GM10248 (cell line): ENCODE results near the gene EHD4.

ENCODE experiments used
- CTCF ChIA-PET: fragments of 300-600 bp; sonication (Branson Sonifier 250); formaldehyde crosslinking; extraction: SDS; loops from one replicate; lab custom pipeline; 2021; ENCODE audit warnings: antibody characterized with exemption; lab: Yijun Ruan, JAX
- POLR2A ChIA-PET: fragments of 350-650 bp; sonication (Branson Sonifier 250); formaldehyde crosslinking; extraction: SDS; loops from one replicate; lab custom pipeline; 2020; ENCODE audit warnings: antibody characterized with exemption; lab: Yijun Ruan, JAX
- DNase-seq: peaks from one replicate; pipeline ENCODE4 v3.0.0; 2012; ENCODE audit errors: extremely low spot score
- TF ChIP-seq, protein P1 (sequence below): IDR thresholded peaks from 2 replicates; pipeline ENCODE4 v1.5.1; 2012; ENCODE audit warnings: mild to moderate bottlenecking, low read depth; ENCODE audit errors: extremely low read depth, missing control alignments, control extremely low read depth

The EHD4 gene

DNA sequence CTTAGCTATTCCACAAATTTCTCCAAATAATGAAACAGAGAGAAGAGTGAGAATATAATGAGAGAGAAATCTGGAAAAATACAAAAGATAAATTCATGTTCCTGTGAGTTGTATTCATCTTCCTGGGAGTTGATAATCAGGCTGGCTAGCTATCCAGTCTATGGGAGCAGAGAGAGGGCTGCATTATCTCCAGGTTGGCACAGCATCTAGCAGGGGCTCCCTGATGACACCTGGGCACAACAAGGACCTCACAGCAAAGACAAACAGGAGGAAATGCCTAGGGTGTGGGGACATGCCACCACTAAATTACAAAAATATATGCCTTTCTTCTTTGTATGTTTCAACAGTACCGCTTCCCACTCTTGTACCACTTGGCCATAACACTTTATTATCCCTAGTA lies 1.9 kb downstream of the EHD4 start:
- DNase-seq = no peak
- ChIA-PET POLR2A (interaction anchor here (0.9 to 1.1 kb wide), 3 partner anchors 13 to 38 kb away, joined by 3 to 4 read pairs (median 3); no protein-coding TSS in a partner anchor), CTCF (interaction anchor here (0.8 to 4.4 kb wide), 7 partner anchors 10 to 40 kb away, joined by 3 to 19 read pairs (median 4); no protein-coding TSS in a partner anchor)
- TF ChIP-seq, protein P1, sequence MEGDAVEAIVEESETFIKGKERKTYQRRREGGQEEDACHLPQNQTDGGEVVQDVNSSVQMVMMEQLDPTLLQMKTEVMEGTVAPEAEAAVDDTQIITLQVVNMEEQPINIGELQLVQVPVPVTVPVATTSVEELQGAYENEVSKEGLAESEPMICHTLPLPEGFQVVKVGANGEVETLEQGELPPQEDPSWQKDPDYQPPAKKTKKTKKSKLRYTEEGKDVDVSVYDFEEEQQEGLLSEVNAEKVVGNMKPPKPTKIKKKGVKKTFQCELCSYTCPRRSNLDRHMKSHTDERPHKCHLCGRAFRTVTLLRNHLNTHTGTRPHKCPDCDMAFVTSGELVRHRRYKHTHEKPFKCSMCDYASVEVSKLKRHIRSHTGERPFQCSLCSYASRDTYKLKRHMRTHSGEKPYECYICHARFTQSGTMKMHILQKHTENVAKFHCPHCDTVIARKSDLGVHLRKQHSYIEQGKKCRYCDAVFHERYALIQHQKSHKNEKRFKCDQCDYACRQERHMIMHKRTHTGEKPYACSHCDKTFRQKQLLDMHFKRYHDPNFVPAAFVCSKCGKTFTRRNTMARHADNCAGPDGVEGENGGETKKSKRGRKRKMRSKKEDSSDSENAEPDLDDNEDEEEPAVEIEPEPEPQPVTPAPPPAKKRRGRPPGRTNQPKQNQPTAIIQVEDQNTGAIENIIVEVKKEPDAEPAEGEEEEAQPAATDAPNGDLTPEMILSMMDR = no peak

DNA sequence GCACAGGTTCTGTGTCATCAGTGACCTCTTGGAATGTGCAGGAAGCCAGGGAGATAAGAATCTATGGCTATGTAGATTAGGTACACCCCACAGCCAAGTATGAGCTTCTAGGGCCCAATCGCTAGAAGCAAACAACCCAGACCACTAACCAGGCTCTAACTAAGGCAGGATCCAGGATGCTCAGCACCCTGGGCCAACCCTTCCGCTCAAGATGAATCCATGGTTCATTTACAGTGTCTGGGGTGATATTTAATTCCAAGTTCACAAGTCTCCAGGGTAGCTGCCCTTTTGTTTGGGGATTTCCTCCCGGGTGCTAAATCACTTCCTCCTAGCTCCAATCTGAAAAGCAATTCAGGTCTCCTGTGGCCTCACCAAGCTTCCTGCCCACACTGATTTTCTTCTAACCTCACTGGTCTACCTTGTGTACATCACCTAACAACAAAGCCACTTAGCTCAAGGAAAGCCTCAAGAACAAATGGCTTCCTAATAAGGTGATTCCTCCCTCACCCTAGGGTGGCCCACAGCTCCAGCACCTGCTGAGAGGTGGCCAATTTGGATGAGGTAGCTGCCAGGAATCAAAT lies 2.4 kb downstream of the EHD4 start:
- ChIA-PET POLR2A (interaction anchor here (0.5 to 0.9 kb wide), 3 partner anchors 13 to 325 kb away, joined by 3 to 4 read pairs (median 3); no protein-coding TSS in a partner anchor), CTCF (interaction anchor here (0.9 to 4.4 kb wide), 9 partner anchors 9 to 196 kb away, joined by 3 to 19 read pairs (median 4); partner anchors contain the start of gene MAPKBP1)
- peak; percentile 44 for DNase-seq
- TF ChIP-seq, protein P1 = no peak

- POLR2A ChIA-PET = no interaction called here
- CTCF ChIA-PET = interaction anchor here (1.5 to 4.4 kb wide), 2 partner anchors 13 to 64 kb away, joined by 4 to 19 read pairs; no protein-coding TSS in a partner anchor
- TF ChIP-seq, protein P1 = no peak
- DNase-seq = no peak
Measured at GRCh38 chr15:41968701-41969100, 3.7 kb downstream of the EHD4 start.

DNA sequence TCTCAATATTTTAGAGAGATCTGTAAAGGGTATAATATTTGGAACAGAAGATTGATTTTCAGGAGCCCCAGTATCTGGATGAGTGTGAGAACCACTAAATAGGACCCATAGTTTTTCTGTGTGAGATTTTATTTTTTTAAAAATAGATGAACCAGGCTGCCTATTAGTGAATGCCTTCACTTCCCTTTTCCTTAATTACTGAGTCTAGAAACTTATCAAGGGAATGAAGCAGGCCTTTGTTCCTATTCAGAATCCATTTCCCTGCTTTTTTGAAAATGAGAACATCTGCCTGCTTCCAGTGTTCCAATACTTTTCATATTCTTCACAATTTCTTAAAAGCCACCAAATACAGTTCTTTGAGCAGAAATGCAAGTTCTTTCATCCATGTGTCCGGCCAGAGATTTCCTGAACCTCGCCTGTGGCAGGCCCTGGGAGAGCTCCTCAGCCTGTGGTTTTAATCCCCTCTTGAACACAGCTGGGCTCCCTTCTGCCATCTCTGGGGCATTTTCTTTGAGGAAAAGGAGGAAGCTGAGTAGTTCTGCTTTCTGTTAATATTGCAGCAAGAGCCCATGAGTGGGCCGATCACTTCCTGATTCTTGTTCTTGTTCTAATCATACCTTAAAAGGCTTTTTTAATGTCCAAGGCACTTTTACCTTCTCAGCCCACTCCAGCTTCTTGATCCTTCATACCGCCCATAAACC lies 4.7 kb downstream of the EHD4 start:
- POLR2A ChIA-PET = interaction anchor here (0.5 kb wide), 1 partner anchor 26 kb away, joined by 5 read pairs; no protein-coding TSS in a partner anchor
- peak; percentile 57 for DNase-seq
- TF ChIP-seq, protein P1 = no peak
- CTCF ChIA-PET = interaction anchor here (1.0 to 1.9 kb wide), 4 partner anchors 14 to 194 kb away, joined by 3 to 11 read pairs (median 6); partner anchors contain the start of gene MAPKBP1

DNA sequence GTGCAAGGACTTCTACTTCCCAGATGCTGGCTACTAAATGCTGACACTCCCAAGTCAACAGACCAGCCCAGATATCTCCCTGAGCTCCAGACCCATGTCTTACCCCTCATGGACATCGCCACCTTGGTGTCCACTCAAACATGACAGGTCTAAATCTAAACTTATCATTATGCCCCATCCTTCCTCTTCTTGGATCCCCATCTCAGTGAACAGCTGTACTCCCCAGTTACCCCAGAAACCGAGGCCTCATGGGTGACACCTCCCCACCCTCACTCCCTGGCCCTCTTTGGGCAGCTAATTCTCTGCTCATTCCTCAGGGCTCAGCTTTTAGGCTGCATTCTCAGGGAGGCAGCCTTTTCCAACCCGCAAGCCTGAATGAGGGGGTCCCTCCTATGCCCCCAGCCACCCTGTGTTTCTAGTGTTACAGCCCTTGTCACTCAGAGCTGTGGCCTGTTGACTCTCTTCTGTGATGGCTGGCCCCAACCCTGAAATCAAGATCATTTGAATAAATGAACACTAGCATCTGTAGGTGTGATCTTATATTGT lies 5.4 kb downstream of the EHD4 start:
- TF ChIP-seq, protein P1 = no peak
- POLR2A ChIA-PET = interaction anchor here (0.6 to 1.0 kb wide), 2 partner anchors 9 to 1166 kb away, joined by 3 to 4 read pairs; no protein-coding TSS in a partner anchor
- DNase-seq = no peak
- CTCF ChIA-PET = interaction anchor here (1.0 to 1.9 kb wide), 4 partner anchors 14 to 194 kb away, joined by 3 to 11 read pairs (median 6); partner anchors contain the start of gene MAPKBP1

DNA sequence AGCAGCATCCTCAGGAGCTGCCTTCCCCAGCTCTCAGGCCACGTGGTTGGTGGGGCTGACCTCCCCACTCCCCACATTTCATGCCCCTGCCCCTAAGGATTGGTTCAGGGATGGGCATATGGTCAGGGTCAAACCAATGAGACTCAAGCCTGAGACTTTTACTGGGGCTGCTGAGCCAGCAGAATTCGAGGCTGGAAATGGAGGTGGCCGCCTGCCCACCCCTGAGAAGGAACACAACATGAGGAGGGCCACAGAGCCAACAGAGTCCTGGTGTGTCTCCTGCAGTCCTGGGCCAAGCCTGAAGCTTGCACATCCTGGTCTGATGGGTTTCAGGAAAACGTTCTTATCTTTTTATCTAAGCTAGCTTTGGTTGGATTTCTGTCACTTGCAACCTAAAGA lies 5.9 kb downstream of the EHD4 start:
- POLR2A ChIA-PET = interaction anchor here (0.6 to 1.0 kb wide), 2 partner anchors 9 to 1166 kb away, joined by 3 to 4 read pairs; no protein-coding TSS in a partner anchor
- no peak for DNase-seq
- CTCF ChIA-PET = interaction anchor here (1.0 to 1.9 kb wide), 3 partner anchors 13 to 193 kb away, joined by 5 to 11 read pairs (median 8); partner anchors contain the start of gene MAPKBP1
- TF ChIP-seq, protein P1 = no peak
